ENCODE data around the gene LEMD2.

LEMD2 gene

GRCh38 chr6:33802186-33802958, 13.4 kb upstream of the LEMD2 start:
- Histone ChIP-seq H3K9ac (ENCODE audit: low read length) (no peak overlapping the region), H3K9me3 (ENCODE audit: control insufficient read depth, low read length) (no peaks in the 10 kb centered on the region), H3K4me1 (ENCODE audit: control insufficient read depth, insufficient read depth, low read length) (peaks cover 24% of the 10 kb centered on the region), H3K4me3 (ENCODE audit: low read length) (no peak overlapping the region), H3K36me3 (ENCODE audit: control insufficient read depth, insufficient read depth, low read length, severe bottlenecking) (no peaks in the 10 kb centered on the region), H3K27me3 (replicated peaks; ENCODE audit: control insufficient read depth, insufficient read depth, low read length) (peaks cover 42% of the 10 kb centered on the region)
- no peak for DNase-seq (ENCODE audit: low read depth)

- Histone ChIP-seq H3K4me3 (ENCODE audit: low read length) (no peak overlapping the region), H3K27me3 (replicated peaks; ENCODE audit: control insufficient read depth, insufficient read depth, low read length) (peaks cover 42% of the 10 kb centered on the region), H3K9ac (ENCODE audit: low read length) (no peak overlapping the region), H3K9me3 (ENCODE audit: control insufficient read depth, low read length) (no peaks in the 10 kb centered on the region), H3K4me1 (ENCODE audit: control insufficient read depth, insufficient read depth, low read length) (peaks cover 24% of the 10 kb centered on the region), H3K36me3 (ENCODE audit: control insufficient read depth, insufficient read depth, low read length, severe bottlenecking) (no peaks in the 10 kb centered on the region)
- no peak for DNase-seq (ENCODE audit: low read depth)
Observed at GRCh38 chr6:33801611-33802010, 12.7 kb upstream of the LEMD2 start.

- Histone ChIP-seq H3K9me3 (ENCODE audit: control insufficient read depth, low read length) (no peaks in the 10 kb centered on the region), H3K4me1 (ENCODE audit: control insufficient read depth, insufficient read depth, low read length) (peaks cover 24% of the 10 kb centered on the region), H3K27me3 (replicated peaks; ENCODE audit: control insufficient read depth, insufficient read depth, low read length) (peaks cover 41% of the 10 kb centered on the region), H3K9ac (ENCODE audit: low read length) (peak overlapping the region; percentile 57), H3K4me3 (ENCODE audit: low read length) (no peak overlapping the region), H3K36me3 (ENCODE audit: control insufficient read depth, insufficient read depth, low read length, severe bottlenecking) (no peaks in the 10 kb centered on the region)
- DNase-seq (ENCODE audit: low read depth): no peak
Observed at GRCh38 chr6:33800248-33800969, 11.5 kb upstream of the LEMD2 start.

- no peak overlapping the region for H3K4me3 ChIP-seq (ENCODE audit: low read length)
- H3K4me1 ChIP-seq (ENCODE audit: control insufficient read depth, insufficient read depth, low read length): peaks cover 24% of the 10 kb centered on the region
- DNase-seq (ENCODE audit: low read depth): no peak
- H3K9ac ChIP-seq (ENCODE audit: low read length): peak overlapping the region; percentile 57
- no peaks in the 10 kb centered on the region for H3K9me3 ChIP-seq (ENCODE audit: control insufficient read depth, low read length)
- peaks cover 34% of the 10 kb centered on the region for H3K27me3 ChIP-seq (replicated peaks; ENCODE audit: control insufficient read depth, insufficient read depth, low read length)
- no peaks in the 10 kb centered on the region for H3K36me3 ChIP-seq (ENCODE audit: control insufficient read depth, insufficient read depth, low read length, severe bottlenecking)
Observed at GRCh38 chr6:33799454-33800113, 10.7 kb upstream of the LEMD2 start.

GRCh38 chr6:33798343-33798848, 9.5 kb upstream of the LEMD2 start:
- peaks cover 34% of the 10 kb centered on the region for H3K27me3 ChIP-seq (replicated peaks; ENCODE audit: control insufficient read depth, insufficient read depth, low read length)
- no peaks in the 10 kb centered on the region for H3K9me3 ChIP-seq (ENCODE audit: control insufficient read depth, low read length)
- H3K4me3 ChIP-seq (ENCODE audit: low read length): no peak overlapping the region
- H3K36me3 ChIP-seq (ENCODE audit: control insufficient read depth, insufficient read depth, low read length, severe bottlenecking): no peaks in the 10 kb centered on the region
- H3K4me1 ChIP-seq (ENCODE audit: control insufficient read depth, insufficient read depth, low read length): peaks cover 24% of the 10 kb centered on the region
- no peak for DNase-seq (ENCODE audit: low read depth)
- no peak overlapping the region for H3K9ac ChIP-seq (ENCODE audit: low read length)

- Histone ChIP-seq H3K9me3 (ENCODE audit: control insufficient read depth, low read length) (no peaks in the 10 kb centered on the region), H3K4me1 (ENCODE audit: control insufficient read depth, insufficient read depth, low read length) (peaks cover 24% of the 10 kb centered on the region), H3K27me3 (replicated peaks; ENCODE audit: control insufficient read depth, insufficient read depth, low read length) (peaks cover 40% of the 10 kb centered on the region), H3K9ac (ENCODE audit: low read length) (no peak overlapping the region), H3K36me3 (ENCODE audit: control insufficient read depth, insufficient read depth, low read length, severe bottlenecking) (no peaks in the 10 kb centered on the region), H3K4me3 (ENCODE audit: low read length) (no peak overlapping the region)
- no peak for DNase-seq (ENCODE audit: low read depth)
Observed at GRCh38 chr6:33797626-33798342, 8.9 kb upstream of the LEMD2 start.

GRCh38 chr6:33794910-33795623, 6.1 kb upstream of the LEMD2 start:
- H3K4me1 ChIP-seq (ENCODE audit: control insufficient read depth, insufficient read depth, low read length): peaks cover 35% of the 10 kb centered on the region
- no peaks in the 10 kb centered on the region for H3K36me3 ChIP-seq (ENCODE audit: control insufficient read depth, insufficient read depth, low read length, severe bottlenecking)
- H3K4me3 ChIP-seq (ENCODE audit: low read length): no peak overlapping the region
- peaks cover 45% of the 10 kb centered on the region for H3K27me3 ChIP-seq (replicated peaks; ENCODE audit: control insufficient read depth, insufficient read depth, low read length)
- no peak for DNase-seq (ENCODE audit: low read depth)
- H3K9me3 ChIP-seq (ENCODE audit: control insufficient read depth, low read length): no peaks in the 10 kb centered on the region
- no peak overlapping the region for H3K9ac ChIP-seq (ENCODE audit: low read length)

GRCh38 chr6:33792981-33793380, 4.1 kb upstream of the LEMD2 start:
- DNase-seq (ENCODE audit: low read depth): no peak

GRCh38 chr6:33791620-33792019, 2.7 kb upstream of the LEMD2 start:
- Histone ChIP-seq H3K4me3 (ENCODE audit: low read length) (no peak overlapping the region), H3K36me3 (ENCODE audit: control insufficient read depth, insufficient read depth, low read length, severe bottlenecking) (no peaks in the 10 kb centered on the region), H3K9ac (ENCODE audit: low read length) (no peak overlapping the region), H3K9me3 (ENCODE audit: control insufficient read depth, low read length) (no peaks in the 10 kb centered on the region), H3K27me3 (replicated peaks; ENCODE audit: control insufficient read depth, insufficient read depth, low read length) (peaks cover 31% of the 10 kb centered on the region), H3K4me1 (ENCODE audit: control insufficient read depth, insufficient read depth, low read length) (peaks cover 44% of the 10 kb centered on the region)
- DNase-seq (ENCODE audit: low read depth): no peak

More at GRCh38 chr6:33792981-33793380, 4.1 kb upstream of the LEMD2 start:
- no peaks in the 10 kb centered on the region for H3K9me3 ChIP-seq (ENCODE audit: control insufficient read depth, low read length)
- H3K4me3 ChIP-seq (ENCODE audit: low read length): no peak overlapping the region
- peaks cover 31% of the 10 kb centered on the region for H3K4me1 ChIP-seq (ENCODE audit: control insufficient read depth, insufficient read depth, low read length)
- H3K36me3 ChIP-seq (ENCODE audit: control insufficient read depth, insufficient read depth, low read length, severe bottlenecking): no peaks in the 10 kb centered on the region
- no peak overlapping the region for H3K9ac ChIP-seq (ENCODE audit: low read length)
- H3K27me3 ChIP-seq (replicated peaks; ENCODE audit: control insufficient read depth, insufficient read depth, low read length): peaks cover 39% of the 10 kb centered on the region

GRCh38 chr6:33790910-33791309, 2.0 kb upstream of the LEMD2 start:
- H3K4me1 ChIP-seq (ENCODE audit: control insufficient read depth, insufficient read depth, low read length): peaks cover 51% of the 10 kb centered on the region

More at GRCh38 chr6:33790910-33791309, 2.0 kb upstream of the LEMD2 start:
- DNase-seq (ENCODE audit: low read depth): no peak
- Histone ChIP-seq H3K36me3 (ENCODE audit: control insufficient read depth, insufficient read depth, low read length, severe bottlenecking) (no peaks in the 10 kb centered on the region), H3K9me3 (ENCODE audit: control insufficient read depth, low read length) (no peaks in the 10 kb centered on the region), H3K4me3 (ENCODE audit: low read length) (no peak overlapping the region), H3K9ac (ENCODE audit: low read length) (no peak overlapping the region), H3K27me3 (replicated peaks; ENCODE audit: control insufficient read depth, insufficient read depth, low read length) (peaks cover 25% of the 10 kb centered on the region)

Measured in adipocyte (in vitro differentiated cells).